ENCODE data around the gene SEPTIN1. TPM values are rescaled to one million over a fixed set of nuclear protein-coding genes. Genes with fewer than 3 reads are reported as not detected.

The SEPTIN1 gene
- total and polyA plus RNA-seq, 2 of the 4 experiments (the other 2 are of a cell fraction) = 0.24 TPM; not detected in 1

- Histone ChIP-seq H3K9me1 (ENCODE audit: insufficient read depth, low read length) (peaks cover 15% of the 10 kb centered on the region), H2AK5ac (ENCODE audit: low read depth, low read length) (peak within 1 kb of the TSS; percentile 92), H3K4me1 (ENCODE audit: control insufficient read depth, insufficient read depth, low read length) (peaks cover 3% of the 10 kb centered on the region; the same call in 1 of the 2 replicates), H3K27ac (ENCODE audit: insufficient read depth, low read length) (peak within 1 kb of the TSS; percentile 82), H4K5ac (ENCODE audit: low read depth, low read length) (peak within 1 kb of the TSS; percentile 35), H2BK15ac (ENCODE audit: low read depth, low read length) (no peak within 1 kb of the TSS), H3K4me2 (ENCODE audit: low read depth, low read length) (peak within 1 kb of the TSS; percentile 99), H3K14ac (replicated peaks; ENCODE audit: low read depth, low read length) (peak within 1 kb of the TSS; percentile 96), H2BK20ac (ENCODE audit: low read depth, low read length) (no peak within 1 kb of the TSS), H3K79me1 (ENCODE audit: low read depth in 1 of 2, low read length in 2 of 2) (peaks cover 2 to 45% of the 10 kb centered on the region in 2 experiments; a peak in 3 of 4 replicates), H3K36me3 (ENCODE audit: control insufficient read depth, insufficient read depth, low read length) (0 out of 2 replicates have a peak, but pooled peaks cover 2% of the 10 kb centered on the region), H3K56ac (ENCODE audit: extremely low read depth, insufficient read depth, low read length) (peak within 1 kb of the TSS; percentile 38), H3K4me3 (ENCODE audit: insufficient read depth, low read depth, low read length) (peak within 1 kb of the TSS; percentile 86), H4K8ac (ENCODE audit: low read depth in 2 of 2, low read length in 2 of 2) (peak within 1 kb of the TSS; percentile 44 to 87; a peak in 3 of 4 replicates), H2AK9ac (replicated peaks; ENCODE audit: low read depth, low read length, poor library complexity) (peak within 1 kb of the TSS; percentile 99), H3K27me3 (ENCODE audit: control insufficient read depth, insufficient read depth, low read length) (no peaks in the 10 kb centered on the region), H2AFZ (replicated peaks; ENCODE audit: low read length, poor library complexity) (peak within 1 kb of the TSS; percentile 86), H2BK5ac (ENCODE audit: low read depth, low read length, poor library complexity, severe bottlenecking) (peak within 1 kb of the TSS; percentile 66), H3K9ac (ENCODE audit: low read depth, low read length) (peak within 1 kb of the TSS; percentile 90), H4K91ac (ENCODE audit: insufficient read depth, low read depth, low read length) (peak within 1 kb of the TSS; percentile 45), H3K4ac (ENCODE audit: low read depth, low read length) (peak within 1 kb of the TSS; percentile 79), H3K9me3 (ENCODE audit: control insufficient read depth, insufficient read depth, low read length) (no peaks in the 10 kb centered on the region), H2BK120ac (ENCODE audit: low read depth, low read length) (no peak within 1 kb of the TSS), H3K18ac (ENCODE audit: low read depth, low read length) (no peak within 1 kb of the TSS), H3K23ac (ENCODE audit: low read depth, low read length) (peak within 1 kb of the TSS; percentile 87; the same call in 1 of the 2 replicates), H4K20me1 (ENCODE audit: insufficient read depth, low read length) (peaks cover 34% of the 10 kb centered on the region)
- dilution Hi-C loops (cut with HindIII; ENCODE audit: low sequenced_read_pairs, unreplicated experiment) = no loop called here
- in situ Hi-C loops (cut with MboI; ENCODE audit: low sequenced_read_pairs) = no loop called here
- ChIA-PET CTCF (interaction anchor here (0.7 kb wide), 1 partner anchor 25 kb away, joined by 3 read pairs; the partner anchor contains the start of gene ZNF48), POLR2A (ENCODE audit: unreplicated experiment) (interaction anchor here (0.5 to 0.6 kb wide), 2 partner anchors 29 to 33 kb away, joined by 3 to 5 read pairs; no protein-coding TSS in a partner anchor)
- no TSS peak for BruUV-seq (replicated peaks)
- intact Hi-C loops (cut with micrococcal nuclease) = no loop called here
- 1% methylated on average over 17 of the region's 40 CpGs; no CpG with 5 or more reads in 1 of the 2 experiments for WGBS, 2 experiments (ENCODE audit: extremely low coverage in 2 of 2, insufficient read length in 1 of 2)
- DNase-seq (peak; percentile 100), ATAC-seq (ENCODE audit: low read depth) (peak; percentile 86)
- TF ChIP-seq MXI1 (IDR thresholded peaks at IDR 0.05; ENCODE audit: borderline replicate concordance, low read depth, low read length) (no peak), RFX5 (IDR thresholded peaks at IDR 0.05; ENCODE audit: low read depth, low read length) (no peak; the same call in 1 of the 2 replicates), FOS (IDR thresholded peaks at IDR 0.05; ENCODE audit: low read depth, low read length) (peak; percentile 50; the same call in 1 of the 2 replicates), CEBPB (IDR thresholded peaks at IDR 0.05; ENCODE audit: low read depth, low read length) (no peak), CHD1 (IDR thresholded peaks at IDR 0.05; ENCODE audit: low read depth, low read length) (no peak), NFE2L2 (IDR thresholded peaks at IDR 0.05; ENCODE audit: low read depth, low read length) (no peak), MAZ (IDR thresholded peaks at IDR 0.05; ENCODE audit: borderline replicate concordance, low read depth, low read length) (no peak; the same call in 1 of the 2 replicates), USF2 (IDR thresholded peaks at IDR 0.05; ENCODE audit: low read depth, low read length) (no peak; the same call in 1 of the 2 replicates), BHLHE40 (IDR thresholded peaks at IDR 0.05; ENCODE audit: low read depth, low read length) (no peak), POLR2A (IDR thresholded peaks at IDR 0.05; ENCODE audit: low read depth, low read length) (no peak), ELK1 (IDR thresholded peaks at IDR 0.05; ENCODE audit: borderline replicate concordance, low read depth, low read length) (no peak), MAFK (IDR thresholded peaks at IDR 0.05; ENCODE audit: low read depth, low read length) (no peak), CTCF (conservative IDR thresholded peaks at IDR 0.05; ENCODE audit: low read depth, low read length) (peak; percentile 31)
Observed at GRCh38 chr16:30370456-30371247, 11.7 kb downstream of the SEPTIN1 start, which contains the start of gene TBC1D10B. Gene TBC1D10B (minus strand): TSS chr16:30370494. CDS start chr16:30370183, 311 bp downstream.

Data from IMR-90 (cell line).